ENCODE measurements around the gene MOGAT2. TPM values are rescaled to one million over a fixed set of nuclear protein-coding genes. Genes with fewer than 3 reads are reported as not detected.

MOGAT2 gene
- total and polyA plus RNA-seq, 2 donors (not counting 3 experiments of a cell fraction or from before 2014, with no cell fraction given) = not detected

DNA sequence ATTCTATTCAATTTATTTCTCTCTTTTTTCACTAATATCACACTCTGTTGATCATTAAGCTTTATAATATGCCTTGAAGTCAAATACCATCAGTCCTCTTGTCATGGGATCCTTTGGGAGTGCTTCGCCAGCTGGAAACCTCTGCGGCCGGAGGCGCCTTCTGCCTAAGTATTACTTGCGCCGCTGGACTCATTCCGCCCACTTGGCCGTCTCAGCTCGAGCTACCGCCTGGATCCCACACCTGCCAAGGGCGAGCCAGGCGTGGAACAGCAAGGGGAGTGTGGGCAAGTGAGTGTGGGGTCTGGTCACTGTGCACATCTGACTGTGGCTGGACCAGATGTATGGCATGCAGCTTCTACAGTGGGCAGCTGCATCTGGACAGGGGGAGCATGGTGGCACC is 39.7 kb upstream of the MOGAT2 start:
- H3K4me3 ChIP-seq (replicated peaks in 1 of 3; ENCODE audit: insufficient read depth in 1 of 3, low read depth in 1 of 3, low read length in 3 of 3) = no peak overlapping the region
- H3K9me1 ChIP-seq (replicated peaks; ENCODE audit: control insufficient read depth, extremely low read depth, insufficient read depth, low read length) = no peaks in the 10 kb centered on the region
- no peak overlapping the region for H3K9ac ChIP-seq (replicated peaks; ENCODE audit: extremely low read depth, insufficient read depth, low read length)
- peaks cover 9 to 22% of the 10 kb centered on the region in 2 experiments for H3K27me3 ChIP-seq (ENCODE audit: control insufficient read depth in 2 of 2, insufficient read depth in 2 of 2, low read length in 2 of 2)
- intact Hi-C loops (cut with micrococcal nuclease) (no loop called here), dilution Hi-C loops (cut with MboI; ENCODE audit: extremely low pct_ligation_motif_present, low sequenced_read_pairs) (no loop called here)
- ChIA-PET POLR2A (no interaction called here), CTCF (interaction anchor here (1.0 to 1.2 kb wide), 2 partner anchors 28 to 45 kb away, joined by 5 to 7 read pairs; no protein-coding TSS in a partner anchor)
- H2AFZ ChIP-seq (ENCODE audit: low read depth, low read length) = no peak overlapping the region
- no peaks in the 10 kb centered on the region for H3K9me3 ChIP-seq (replicated peaks; ENCODE audit: control insufficient read depth, insufficient read depth, low read length)
- TF ChIP-seq MYC (IDR thresholded peaks at IDR 0.05; ENCODE audit: low read depth, low read length) (no peak), POLR2A (IDR thresholded peaks at IDR 0.05; ENCODE audit: low read depth, low read length) (no peak), FOS (IDR thresholded peaks at IDR 0.05; ENCODE audit: borderline replicate concordance, insufficient read depth, low read length) (no peak), GATA2 (IDR thresholded peaks at IDR 0.05; ENCODE audit: insufficient read depth, insufficient read length, low read depth, low read length) (no peak), POLR2AphosphoS5 (IDR thresholded peaks at IDR 0.05; ENCODE audit: insufficient read depth, low read depth, low read length) (no peak), EZH2 (IDR thresholded peaks at IDR 0.05; ENCODE audit: borderline replicate concordance, low read depth, low read length, severe bottlenecking) (no peak), JUN (IDR thresholded peaks at IDR 0.05; ENCODE audit: borderline replicate concordance, insufficient read depth, insufficient read length, low read depth) (no peak)
- TF ChIP-seq, protein P1, sequence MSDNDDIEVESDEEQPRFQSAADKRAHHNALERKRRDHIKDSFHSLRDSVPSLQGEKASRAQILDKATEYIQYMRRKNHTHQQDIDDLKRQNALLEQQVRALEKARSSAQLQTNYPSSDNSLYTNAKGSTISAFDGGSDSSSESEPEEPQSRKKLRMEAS (IDR thresholded peaks at IDR 0.05; ENCODE audit: insufficient read depth, insufficient read length) = no peak
- TF ChIP-seq, protein P2, sequence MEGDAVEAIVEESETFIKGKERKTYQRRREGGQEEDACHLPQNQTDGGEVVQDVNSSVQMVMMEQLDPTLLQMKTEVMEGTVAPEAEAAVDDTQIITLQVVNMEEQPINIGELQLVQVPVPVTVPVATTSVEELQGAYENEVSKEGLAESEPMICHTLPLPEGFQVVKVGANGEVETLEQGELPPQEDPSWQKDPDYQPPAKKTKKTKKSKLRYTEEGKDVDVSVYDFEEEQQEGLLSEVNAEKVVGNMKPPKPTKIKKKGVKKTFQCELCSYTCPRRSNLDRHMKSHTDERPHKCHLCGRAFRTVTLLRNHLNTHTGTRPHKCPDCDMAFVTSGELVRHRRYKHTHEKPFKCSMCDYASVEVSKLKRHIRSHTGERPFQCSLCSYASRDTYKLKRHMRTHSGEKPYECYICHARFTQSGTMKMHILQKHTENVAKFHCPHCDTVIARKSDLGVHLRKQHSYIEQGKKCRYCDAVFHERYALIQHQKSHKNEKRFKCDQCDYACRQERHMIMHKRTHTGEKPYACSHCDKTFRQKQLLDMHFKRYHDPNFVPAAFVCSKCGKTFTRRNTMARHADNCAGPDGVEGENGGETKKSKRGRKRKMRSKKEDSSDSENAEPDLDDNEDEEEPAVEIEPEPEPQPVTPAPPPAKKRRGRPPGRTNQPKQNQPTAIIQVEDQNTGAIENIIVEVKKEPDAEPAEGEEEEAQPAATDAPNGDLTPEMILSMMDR (IDR thresholded peaks at IDR 0.05; ENCODE audit: extremely low read depth in 1 of 2, insufficient read depth in 1 of 2, low read depth in 1 of 2, low read length in 2 of 2) = no peak
- no peaks in the 10 kb centered on the region for H3K36me3 ChIP-seq (ENCODE audit: control insufficient read depth in 2 of 2, extremely low read depth in 1 of 2, insufficient read depth in 2 of 2, low read length in 2 of 2)
- H3K4me1 ChIP-seq (ENCODE audit: control insufficient read depth, extremely low read depth, insufficient read depth, low read length) = no peaks in the 10 kb centered on the region
- H3K4me2 ChIP-seq (ENCODE audit: insufficient read depth, low read length) = no peak overlapping the region
- no peaks in the 10 kb centered on the region for H3K79me2 ChIP-seq (ENCODE audit: control insufficient read depth, insufficient read depth, low read length)
- DNase-seq (ENCODE audit: low read depth, low spot score) (no peak), FAIRE-seq (no peak)
- H3K27ac ChIP-seq (ENCODE audit: insufficient read depth, low read depth, low read length) = no peak overlapping the region
- BruUV-seq (replicated peaks) = no TSS peak
- no peaks in the 10 kb centered on the region for H4K20me1 ChIP-seq (replicated peaks; ENCODE audit: control insufficient read depth, extremely low read depth, insufficient read depth, low read length)
